GM19438 (cell line): ENCODE results near the gene CSK.
"Not testable (repeated sequence)": the region's sequence is repeated elsewhere in the genome, so short reads cannot be mapped to it uniquely, and the experiment has no call there.

ENCODE experiments used
- ATAC-seq: cut with Tn5 transposase; IDR thresholded peaks from one replicate; pipeline ENCODE4 v1.9.1; 2021; ENCODE audit warnings: low read depth; ENCODE audit not compliant: unreplicated experiment

The CSK gene

GRCh38 chr15:74781431-74782258, at the start of gene CSK:
CSK (plus strand) TSS chr15:74782080; CDS start chr15:74798298, 16,218 bp downstream.
- no peak for ATAC-seq

- no peak for ATAC-seq
Measured at GRCh38 chr15:74732846-74733245, 49.0 kb upstream of the CSK start.

- no peak for ATAC-seq
Measured at GRCh38 chr15:74733269-74733668, 48.6 kb upstream of the CSK start.

GRCh38 chr15:74735305-74735704, 46.6 kb upstream of the CSK start:
- no peak for ATAC-seq

GRCh38 chr15:74738239-74738638, 43.6 kb upstream of the CSK start:
- ATAC-seq, result not testable (repeated sequence)

DNA sequence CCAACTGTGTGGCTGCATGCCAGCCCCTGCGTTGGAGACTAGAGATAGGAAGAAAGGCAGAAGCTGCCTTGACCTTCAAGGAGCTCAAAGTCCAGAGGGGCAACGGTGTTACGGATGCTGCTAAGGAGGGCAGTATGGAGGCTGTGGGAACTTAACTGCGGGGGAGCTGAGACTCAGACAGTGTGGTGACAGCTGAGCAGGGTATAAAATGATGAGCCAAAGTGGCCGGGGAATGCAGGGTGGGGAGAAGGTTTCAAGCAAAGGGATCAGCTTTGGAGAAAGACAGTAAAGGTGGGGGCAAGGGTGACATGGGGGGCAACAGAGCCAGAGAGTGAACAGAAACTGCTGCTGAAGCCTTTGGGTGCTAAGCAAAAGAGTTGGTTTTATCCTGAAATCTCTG, 39.5 kb upstream of the CSK start:
- ATAC-seq, result no peak

GRCh38 chr15:74746389-74746788, 35.5 kb upstream of the CSK start:
- ATAC-seq, result no peak

DNA sequence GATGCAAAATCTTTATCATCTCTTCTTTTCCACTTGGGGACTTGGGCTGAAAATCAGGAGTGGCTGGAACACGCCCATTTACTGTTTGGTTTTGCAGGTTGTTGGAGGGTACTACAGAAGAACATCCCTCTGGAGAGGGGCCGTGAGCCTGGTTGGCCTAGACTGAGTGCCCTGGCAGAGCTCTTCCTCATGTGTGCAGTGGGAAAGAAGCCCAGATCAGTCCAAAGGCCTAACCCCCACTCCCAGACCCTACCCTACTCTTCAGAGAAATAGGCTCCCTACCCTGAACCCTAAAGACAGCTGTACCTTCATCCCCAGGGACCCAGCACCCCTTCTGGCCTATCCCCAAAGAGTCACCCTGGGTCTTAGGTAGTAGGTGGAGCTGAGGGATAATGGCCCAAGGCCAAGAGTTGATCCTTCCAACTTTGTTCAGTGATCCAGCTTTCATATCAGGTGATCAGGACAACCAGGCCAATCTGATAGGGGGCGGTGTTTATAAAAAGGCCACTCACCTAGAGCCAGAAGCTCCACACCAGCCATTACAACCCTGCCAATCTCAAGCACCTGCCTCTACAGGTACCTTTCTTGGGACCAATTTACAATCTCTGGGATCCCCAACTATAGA, 33.4 kb upstream of the CSK start, which contains the start of gene CYP1A2:
TSS of gene CYP1A2 (plus strand) at position 524 of the 625 bp plus-strand sequence. CDS start 894 bp downstream, outside the sequence.
- no peak for ATAC-seq

- no peak for ATAC-seq
Measured at GRCh38 chr15:74749832-74750231, 32.0 kb upstream of the CSK start.

DNA sequence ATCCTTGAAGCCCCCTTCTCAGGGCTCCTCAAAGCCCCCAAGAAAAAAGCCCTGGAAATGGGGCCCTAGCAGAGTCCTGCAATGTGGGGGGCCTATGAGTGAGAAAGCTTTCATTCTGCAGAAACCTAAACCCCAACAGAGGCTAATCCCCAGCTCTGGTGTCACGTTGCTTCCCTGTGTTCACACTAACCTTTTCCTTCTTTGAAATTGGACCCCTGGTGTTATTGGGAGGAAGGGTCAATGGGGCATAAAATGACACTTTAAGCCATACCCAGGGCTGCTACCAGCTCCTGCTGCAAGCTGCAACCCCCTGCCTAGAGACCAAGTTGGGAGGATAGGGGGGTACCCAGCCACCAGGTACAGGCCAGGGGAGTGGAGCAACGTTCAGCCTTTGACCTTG, 31.1 kb upstream of the CSK start:
- ATAC-seq, result no peak

DNA sequence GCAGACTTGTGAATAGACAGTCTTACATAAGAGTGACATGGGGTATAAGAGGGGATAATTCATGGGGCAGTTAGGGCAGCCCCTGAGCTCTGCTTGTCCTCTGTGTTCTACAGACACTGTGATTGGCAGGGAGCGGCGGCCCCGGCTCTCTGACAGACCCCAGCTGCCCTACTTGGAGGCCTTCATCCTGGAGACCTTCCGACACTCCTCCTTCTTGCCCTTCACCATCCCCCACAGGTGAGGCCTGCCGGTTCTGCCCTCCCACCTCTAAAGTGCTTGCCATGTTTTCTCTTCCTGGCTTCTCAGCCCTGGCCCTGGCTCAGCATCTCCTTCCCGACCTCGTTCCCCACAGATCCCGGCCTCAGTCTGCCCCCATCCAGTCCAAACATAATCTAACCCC, 29.9 kb upstream of the CSK start:
- ATAC-seq, result no peak

DNA sequence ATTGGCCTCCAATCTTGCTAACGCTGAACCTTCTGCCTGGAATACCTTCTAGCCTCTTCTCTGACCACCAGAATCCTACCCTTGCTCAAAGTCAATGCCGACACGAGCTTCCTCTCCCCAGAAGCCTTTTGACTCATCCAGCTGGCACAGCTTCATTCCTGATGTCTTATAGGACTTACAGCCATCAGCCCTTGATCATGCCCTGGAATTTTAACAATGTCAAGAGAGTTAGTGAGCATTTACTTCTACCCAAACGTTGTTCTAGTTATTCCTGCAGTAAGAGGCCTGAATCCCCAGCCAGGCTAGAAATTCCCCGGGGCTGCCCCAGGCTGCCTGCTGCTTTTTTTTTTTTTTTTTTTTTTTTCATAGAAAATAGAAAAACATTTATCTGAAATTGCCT, 29.3 kb upstream of the CSK start:
- no peak for ATAC-seq

GRCh38 chr15:74754593-74755215, 27.2 kb upstream of the CSK start:
- ATAC-seq, result no peak

DNA sequence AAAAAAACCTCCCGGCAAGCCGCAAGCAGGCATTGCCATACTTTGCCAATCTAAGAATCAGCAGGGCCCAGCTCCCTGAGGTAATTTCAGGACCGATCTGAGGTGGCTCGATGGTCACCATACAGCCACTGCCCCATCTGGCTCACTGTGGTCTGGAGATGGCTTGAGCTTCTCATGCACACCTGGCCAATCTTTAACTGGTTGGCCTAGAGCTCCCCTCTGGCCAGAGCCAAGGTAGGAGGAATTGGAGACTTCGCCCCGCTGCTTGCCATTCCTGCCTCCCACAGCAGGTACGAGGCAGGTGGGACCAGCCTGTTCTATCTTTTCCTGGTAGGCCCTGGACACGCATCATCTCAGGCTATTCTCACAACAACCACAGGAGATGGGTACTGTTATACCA, 23.1 kb upstream of the CSK start:
- ATAC-seq, result no peak

GRCh38 chr15:74762791-74763150, 19.1 kb upstream of the CSK start:
- ATAC-seq, result no peak

GRCh38 chr15:74763416-74763815, 18.5 kb upstream of the CSK start:
- no peak for ATAC-seq

- no peak for ATAC-seq
Measured at GRCh38 chr15:74767167-74768098, 14.4 kb upstream of the CSK start.

GRCh38 chr15:74768099-74768770, 13.6 kb upstream of the CSK start:
- no peak for ATAC-seq

DNA sequence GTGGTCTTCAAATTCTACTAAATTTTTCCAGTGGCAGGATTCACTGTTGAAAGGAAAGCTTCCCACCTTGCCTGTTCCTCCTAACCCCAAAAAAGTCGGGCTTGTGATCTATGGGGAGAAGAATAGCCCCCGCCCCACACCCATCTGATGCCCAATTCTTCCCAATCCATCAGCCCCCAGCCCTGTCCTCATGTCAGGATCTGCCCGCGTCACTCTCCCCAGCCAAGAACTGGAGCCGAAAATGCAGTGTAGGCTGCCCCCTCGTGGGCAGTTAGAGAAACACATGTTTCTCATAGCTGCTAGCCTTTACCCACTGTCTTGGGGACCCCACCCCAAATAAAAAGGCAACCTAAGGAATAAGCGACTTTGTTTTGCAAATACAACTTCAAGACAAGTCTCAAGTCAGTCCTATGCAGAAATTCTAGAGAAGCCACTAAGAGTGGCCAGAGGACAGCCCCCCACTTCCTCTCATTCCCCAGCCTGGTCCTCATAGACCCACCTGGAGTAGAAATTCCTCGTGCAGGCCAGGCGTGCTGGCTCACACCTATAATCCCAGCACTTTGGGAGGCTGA, 13.0 kb upstream of the CSK start:
- ATAC-seq, result no peak
